SH-SY5Y (cell line): ENCODE measurements around the gene ARFGEF2.

Source experiments
- GATA2 ChIP-seq: IDR thresholded peaks from 2 replicates; pipeline ENCODE4 v1.6.1; 2011; ENCODE audit warnings: mild to moderate bottlenecking, low read depth, low read length
- GATA3 ChIP-seq: IDR thresholded peaks from 2 replicates; pipeline ENCODE4 v1.6.1; 2011; ENCODE audit warnings: low read depth, mild to moderate bottlenecking, low read length, moderate library complexity

- no peak for TF ChIP-seq GATA2
- TF ChIP-seq GATA3: no peak
Measured at GRCh38 chr20:48893374-48893773, 28.1 kb upstream of the ARFGEF2 start.
